Fibroblast of lung (primary cell): ENCODE data around the gene TMEM117. TPM values are rescaled to one million over a fixed set of nuclear protein-coding genes. Genes with fewer than 3 reads are reported as not detected.

ENCODE experiments used
- DNase-seq, 2 donors: peaks; one replicate each; pipeline versions ENCODE4 v3.0.0 to v3.0.0-alpha.2; 2010; ENCODE audit warnings: low read depth in 2 of 2
- H2AFZ ChIP-seq: 2 replicates; pipeline ENCODE4 v1.5.1; 2012; ENCODE audit warnings: low read length, control low read depth, inconsistent platforms
- H3K27ac ChIP-seq: 2 replicates; pipeline ENCODE4 v1.5.1; 2011; ENCODE audit warnings: low read length, control low read depth; ENCODE audit not compliant: insufficient read depth
- H3K27me3 ChIP-seq: 2 replicates; pipeline ENCODE4 v1.5.1; 2011; ENCODE audit warnings: mild to moderate bottlenecking, low read length; ENCODE audit not compliant: control insufficient read depth, insufficient read depth
- H3K36me3 ChIP-seq: 2 replicates; pipeline ENCODE4 v1.5.1; 2011; ENCODE audit warnings: low read length; ENCODE audit not compliant: control insufficient read depth, insufficient read depth
- H3K4me1 ChIP-seq: 2 replicates; pipeline ENCODE4 v1.5.1; 2011; ENCODE audit warnings: low read length; ENCODE audit not compliant: control insufficient read depth, insufficient read depth; ENCODE audit errors: extremely low read depth
- H3K4me2 ChIP-seq: 2 replicates; pipeline ENCODE4 v1.5.1; 2011; ENCODE audit warnings: low read length, control low read depth; ENCODE audit not compliant: insufficient read depth; ENCODE audit errors: extremely low read depth
- H3K4me3 ChIP-seq, 4 experiments: fragments of 200-600 bp in 1 of 4; sonication (generic) in 1 of 4; replicated peaks in 1 of 4; 2 replicates each; pipeline ENCODE4 v1.5.1; 2011 to 2016; ENCODE audit warnings: low read length in 4 of 4, low read depth in 3 of 4, mild to moderate bottlenecking in 3 of 4, control low read depth in 2 of 4, inconsistent platforms in 1 of 4, mixed read lengths in 1 of 4; ENCODE audit not compliant: insufficient read depth in 1 of 4; ENCODE audit errors: control extremely low read depth in 1 of 4
- H3K79me2 ChIP-seq: 2 replicates; pipeline ENCODE4 v1.5.1; 2012; ENCODE audit warnings: mild to moderate bottlenecking, low read length, inconsistent platforms; ENCODE audit not compliant: control insufficient read depth, insufficient read depth
- H3K9ac ChIP-seq: 2 replicates; pipeline ENCODE4 v1.5.1; 2011; ENCODE audit warnings: mild to moderate bottlenecking, low read length, control low read depth; ENCODE audit not compliant: insufficient read depth
- H3K9me3 ChIP-seq: 2 replicates; pipeline ENCODE4 v1.5.1; 2012; ENCODE audit warnings: low read depth, low read length; ENCODE audit not compliant: control insufficient read depth, insufficient read depth
- H4K20me1 ChIP-seq: 2 replicates; pipeline ENCODE4 v1.5.1; 2011; ENCODE audit warnings: low read length; ENCODE audit not compliant: control insufficient read depth, insufficient read depth; ENCODE audit errors: extremely low read depth
- CTCF ChIP-seq, 2 donors: IDR thresholded peaks in 1 of 2; conservative IDR thresholded peaks in 1 of 2; 1 replicate in 1 of 2; 2 replicates in 1 of 2; pipeline ENCODE4 v1.5.1; 2011 to 2012; ENCODE audit warnings: low read length in 2 of 2, control low read depth in 1 of 2, inconsistent platforms in 1 of 2, low read depth in 1 of 2, mild to moderate bottlenecking in 1 of 2
- EZH2 ChIP-seq: IDR thresholded peaks from 2 replicates; pipeline ENCODE4 v1.5.1; 2012; ENCODE audit warnings: low read length, control low read depth, mild to moderate bottlenecking; ENCODE audit errors: missing control alignments
- polyA plus RNA-seq, 2 donors: library from polyadenylated mRNA; depleted of rRNA in 1 of 2; stranded (reverse) in 1 of 2; unstranded in 1 of 2; fragments of >200 nt; gene quantifications; 2 replicates each; pipeline ENCODE4 v1.2.1, GENCODE V29; 2011 to 2012; ENCODE audit warnings: missing spikeins in 1 of 2
- total RNA-seq: library from RNA; depleted of rRNA; stranded (reverse); fragments of >200 nt; gene quantifications from 2 replicates; pipeline ENCODE4 v1.2.1, GENCODE V29; 2014

The TMEM117 gene
- total and polyA plus RNA-seq, 2 donors (not counting 1 experiment from before 2014, with no cell fraction given) = 7.6 to 7.8 TPM

GRCh38 chr12:44285321-44285960, 449.6 kb downstream of the TMEM117 start:
- TF ChIP-seq EZH2 (no peak), CTCF (conservative IDR thresholded peaks at IDR 0.05 in 1 of 2, IDR thresholded peaks at IDR 0.05 in 1 of 2; ENCODE audit: low read depth in 1 of 2, low read length in 2 of 2) (no peak)
- no peak overlapping the region for H3K4me3 ChIP-seq
- H3K27me3 ChIP-seq = no peaks in the 10 kb centered on the region
- H3K4me1 ChIP-seq = no peaks in the 10 kb centered on the region
- H3K9me3 ChIP-seq = no peaks in the 10 kb centered on the region
- H3K9ac ChIP-seq = no peak overlapping the region
- no peaks in the 10 kb centered on the region for H3K36me3 ChIP-seq
- DNase-seq = no peak
- no peak overlapping the region for H3K4me2 ChIP-seq
- no peak overlapping the region for H3K27ac ChIP-seq
- H2AFZ ChIP-seq = no peak overlapping the region
- H4K20me1 ChIP-seq = no peaks in the 10 kb centered on the region
- H3K79me2 ChIP-seq = no peaks in the 10 kb centered on the region

GRCh38 chr12:44286336-44286735, 450.5 kb downstream of the TMEM117 start:
- Histone ChIP-seq H3K4me1 (no peaks in the 10 kb centered on the region), H3K4me2 (no peak overlapping the region), H3K27ac (no peak overlapping the region), H2AFZ (no peak overlapping the region), H3K79me2 (no peaks in the 10 kb centered on the region), H3K36me3 (no peaks in the 10 kb centered on the region), H3K4me3 (no peak overlapping the region), H3K27me3 (no peaks in the 10 kb centered on the region), H4K20me1 (no peaks in the 10 kb centered on the region), H3K9me3 (no peaks in the 10 kb centered on the region), H3K9ac (no peak overlapping the region)
- peak; percentile 11 to 71 for DNase-seq
- TF ChIP-seq CTCF (conservative IDR thresholded peaks at IDR 0.05 in 1 of 2, IDR thresholded peaks at IDR 0.05 in 1 of 2; ENCODE audit: low read depth in 1 of 2, low read length in 2 of 2) (no peak), EZH2 (no peak)

- peak in 1 of 2 donors; percentile 21 for DNase-seq
- Histone ChIP-seq H3K79me2 (no peaks in the 10 kb centered on the region), H3K9me3 (no peaks in the 10 kb centered on the region), H3K4me1 (no peaks in the 10 kb centered on the region), H3K36me3 (no peaks in the 10 kb centered on the region), H3K27ac (no peak overlapping the region), H3K9ac (no peak overlapping the region), H3K4me2 (no peak overlapping the region), H4K20me1 (no peaks in the 10 kb centered on the region), H2AFZ (no peak overlapping the region), H3K27me3 (no peaks in the 10 kb centered on the region), H3K4me3 (no peak overlapping the region)
- TF ChIP-seq EZH2 (no peak), CTCF (conservative IDR thresholded peaks at IDR 0.05 in 1 of 2, IDR thresholded peaks at IDR 0.05 in 1 of 2; ENCODE audit: low read depth in 1 of 2, low read length in 2 of 2) (no peak)
Measured at GRCh38 chr12:44286821-44287505, 451.1 kb downstream of the TMEM117 start.
